GM19438 (cell line): Measurements from ENCODE around the gene KRT8.
"Not testable (repeated sequence)": the region's sequence is repeated elsewhere in the genome, so short reads cannot be mapped to it uniquely, and the experiment has no call there.

Experiments
- ATAC-seq: cut with Tn5 transposase; IDR thresholded peaks from one replicate; pipeline ENCODE4 v1.9.1; 2021; ENCODE audit warnings: low read depth; ENCODE audit not compliant: unreplicated experiment

Gene KRT8

GRCh38 chr12:52876372-52876771 lies 28.5 kb downstream of the KRT8 start:
- no peak for ATAC-seq

DNA sequence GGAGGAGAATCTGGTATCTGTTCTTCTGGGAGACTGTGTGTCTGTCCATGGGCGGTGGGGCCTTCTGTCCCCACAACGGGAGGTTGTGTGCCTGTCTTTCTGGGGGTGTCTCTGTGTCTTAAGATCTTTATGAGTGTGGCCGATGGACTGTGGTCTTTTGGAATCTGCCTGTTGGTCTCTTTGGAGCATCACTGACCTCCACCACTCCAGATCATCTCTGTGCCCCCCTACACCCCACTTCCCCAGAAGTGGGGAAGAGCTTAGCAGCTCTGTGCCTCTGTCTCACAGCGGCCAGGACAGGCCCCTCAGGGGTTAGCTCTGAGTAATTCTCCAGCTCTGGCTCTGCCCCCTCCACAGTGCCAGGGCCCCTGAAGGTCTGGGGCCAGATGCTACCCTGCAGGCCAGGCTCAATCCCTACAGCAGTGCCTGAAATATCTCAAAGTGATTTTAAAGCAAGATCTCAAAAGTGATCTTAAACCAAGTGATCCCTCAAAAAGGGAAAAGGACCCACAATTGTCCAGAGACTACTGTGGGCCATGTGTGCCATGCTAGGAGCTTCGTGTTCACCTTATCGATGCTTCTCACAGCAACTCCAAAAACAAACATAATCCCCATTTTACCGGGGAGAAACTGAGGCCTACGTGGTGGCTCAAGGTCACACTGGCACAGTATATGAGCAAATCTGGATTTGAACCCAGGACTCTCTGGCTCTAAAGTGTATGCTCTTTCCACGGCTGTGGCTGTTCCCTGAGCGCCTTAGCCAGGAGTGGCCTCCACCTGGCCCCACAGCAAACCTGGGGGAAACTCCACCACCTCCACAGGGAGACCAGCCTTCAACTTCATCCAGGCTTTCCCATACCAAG lies 30.1 kb downstream of the KRT8 start:
- ATAC-seq: no peak

DNA sequence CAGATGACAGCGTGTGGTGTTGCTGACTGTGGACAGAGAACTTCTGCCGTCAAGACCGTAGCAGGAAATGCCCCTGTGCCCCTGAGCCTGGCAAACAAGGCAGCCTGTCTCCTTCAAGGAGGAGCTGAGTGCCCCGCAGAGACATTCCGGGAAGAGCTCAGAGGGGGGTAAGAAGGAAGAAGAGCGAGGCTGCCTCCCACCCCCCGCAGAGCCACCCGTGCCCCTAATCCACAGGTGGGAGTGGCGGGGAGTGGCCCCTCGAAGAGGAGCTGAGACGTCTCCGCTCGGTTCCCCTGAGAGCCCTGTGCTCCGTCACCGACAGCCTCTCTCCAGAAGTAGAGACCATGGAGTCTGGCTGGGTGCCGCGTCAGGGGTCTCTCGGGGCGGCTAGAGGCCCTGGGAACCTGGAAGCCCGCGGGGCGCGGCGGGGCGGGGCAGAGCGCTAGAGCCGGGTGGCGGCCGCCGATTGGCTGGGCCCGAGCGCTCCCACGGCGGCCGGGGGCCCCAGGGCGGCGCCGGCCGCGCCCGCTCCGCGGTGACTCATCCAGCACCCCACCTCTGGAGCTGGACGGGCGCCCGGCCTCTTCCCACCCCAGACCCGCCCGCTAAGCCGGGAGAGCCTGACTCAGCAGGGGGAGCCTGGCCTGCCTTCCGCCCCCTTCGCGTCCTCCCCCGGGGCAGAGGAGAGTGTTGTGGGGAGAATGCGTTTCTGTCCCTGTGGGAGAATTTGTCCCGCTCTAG lies 30.9 kb downstream of the KRT8 start:
- peak; percentile 77 for ATAC-seq

DNA sequence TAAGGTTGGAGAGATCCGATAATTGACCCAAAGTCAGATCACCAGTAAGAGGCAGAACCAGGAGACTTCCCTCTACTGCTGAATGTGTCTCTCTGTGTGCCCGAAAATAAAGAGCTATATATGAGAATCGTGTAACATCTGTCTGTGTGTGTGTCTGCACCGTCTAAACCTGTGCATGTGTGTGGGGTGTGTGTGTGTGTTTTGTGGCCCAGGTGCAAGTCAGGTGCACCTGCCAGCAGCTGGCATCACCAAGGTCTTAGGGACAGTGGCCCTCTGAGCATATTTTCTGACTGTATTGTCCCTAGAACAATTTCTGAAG lies 31.4 kb downstream of the KRT8 start:
- ATAC-seq: no peak

- no peak for ATAC-seq
These were observed 32.1 kb downstream of the KRT8 start for GRCh38 chr12:52872644-52873389.

- ATAC-seq: no peak
These were observed 33.4 kb downstream of the KRT8 start for GRCh38 chr12:52871291-52872039.

DNA sequence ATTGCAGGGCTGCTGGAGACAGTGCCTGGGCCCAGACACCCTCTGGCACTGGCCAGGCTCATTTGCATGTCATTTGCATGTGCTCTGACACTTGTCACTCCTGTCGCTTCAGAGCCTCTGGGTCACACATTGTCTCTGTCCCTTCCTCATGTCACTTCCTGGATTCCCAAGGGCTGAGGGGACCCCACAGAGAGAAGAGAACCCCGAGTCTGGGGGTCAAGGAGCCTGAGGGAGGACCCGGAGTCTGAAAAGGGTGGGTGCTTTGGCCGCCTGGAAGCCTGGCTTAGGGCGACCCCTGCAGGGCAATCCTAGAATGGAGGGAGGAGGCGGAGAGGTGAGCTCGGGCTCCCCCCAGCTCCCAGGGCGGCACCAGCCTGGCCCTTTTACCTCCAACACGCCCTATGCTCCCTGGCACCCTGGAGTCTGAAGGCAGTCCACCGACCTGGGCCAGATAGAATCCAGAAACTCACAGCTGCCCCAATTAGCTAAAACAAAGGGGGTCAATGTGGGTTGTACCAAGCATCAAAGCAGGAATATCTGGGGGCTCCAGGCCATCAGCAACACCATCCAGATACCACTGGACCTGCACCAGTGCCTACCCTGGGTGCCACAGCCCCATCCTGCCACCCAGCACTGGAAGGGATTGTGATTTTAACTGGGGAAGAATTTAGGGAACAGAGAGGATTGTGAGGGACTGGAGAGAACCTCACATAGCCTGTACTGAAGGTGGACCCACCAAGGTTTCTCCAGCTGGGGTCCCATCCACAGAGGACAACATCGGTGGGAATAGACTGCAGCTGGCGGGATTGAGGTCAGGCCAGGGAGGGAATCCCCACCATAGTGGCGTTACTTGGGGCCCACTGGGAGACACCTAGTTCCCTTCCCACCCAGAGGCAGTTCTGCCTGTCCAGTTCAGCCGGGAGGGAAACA lies 34.2 kb downstream of the KRT8 start:
- ATAC-seq: peak; percentile 49

DNA sequence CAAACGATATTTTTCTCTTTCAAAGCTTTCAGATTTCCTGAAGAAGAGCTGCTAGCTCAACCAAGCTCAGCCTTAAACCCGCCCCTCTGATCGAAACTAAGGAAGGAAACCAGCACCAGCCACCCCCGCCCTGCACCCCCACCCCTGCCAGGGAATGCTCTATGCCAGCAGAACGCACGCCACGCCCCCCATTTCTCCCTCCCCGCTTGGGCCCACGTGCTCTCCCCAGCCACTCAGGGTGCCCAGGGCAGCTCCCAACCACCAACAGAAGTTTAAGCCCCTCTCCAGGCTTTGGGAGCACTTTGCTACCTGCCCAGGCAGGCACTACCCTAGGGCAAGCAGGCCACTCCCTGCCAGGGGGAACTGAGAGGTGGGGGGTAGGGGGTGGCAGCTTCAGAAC lies 37.2 kb downstream of the KRT8 start:
- no peak for ATAC-seq

DNA sequence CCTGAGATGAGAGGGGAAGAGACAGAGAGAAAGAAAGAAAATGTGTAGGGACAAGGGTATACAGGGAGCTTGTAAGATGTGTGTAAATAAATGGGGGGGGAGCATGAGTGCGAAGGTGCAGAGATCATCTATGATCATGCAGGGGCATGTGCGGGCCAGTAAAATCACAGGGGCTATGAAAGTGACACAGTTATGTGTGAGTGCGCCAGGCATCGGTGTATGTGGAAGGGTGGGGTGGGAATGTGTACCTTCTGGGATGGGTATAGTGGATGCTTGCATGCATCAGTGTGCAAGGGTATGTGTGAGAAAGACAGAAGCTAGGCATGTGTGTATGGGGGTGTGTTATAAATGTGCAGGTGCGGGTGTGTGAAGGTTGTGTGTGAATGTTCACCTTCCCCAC lies 37.7 kb downstream of the KRT8 start:
- no peak for ATAC-seq

DNA sequence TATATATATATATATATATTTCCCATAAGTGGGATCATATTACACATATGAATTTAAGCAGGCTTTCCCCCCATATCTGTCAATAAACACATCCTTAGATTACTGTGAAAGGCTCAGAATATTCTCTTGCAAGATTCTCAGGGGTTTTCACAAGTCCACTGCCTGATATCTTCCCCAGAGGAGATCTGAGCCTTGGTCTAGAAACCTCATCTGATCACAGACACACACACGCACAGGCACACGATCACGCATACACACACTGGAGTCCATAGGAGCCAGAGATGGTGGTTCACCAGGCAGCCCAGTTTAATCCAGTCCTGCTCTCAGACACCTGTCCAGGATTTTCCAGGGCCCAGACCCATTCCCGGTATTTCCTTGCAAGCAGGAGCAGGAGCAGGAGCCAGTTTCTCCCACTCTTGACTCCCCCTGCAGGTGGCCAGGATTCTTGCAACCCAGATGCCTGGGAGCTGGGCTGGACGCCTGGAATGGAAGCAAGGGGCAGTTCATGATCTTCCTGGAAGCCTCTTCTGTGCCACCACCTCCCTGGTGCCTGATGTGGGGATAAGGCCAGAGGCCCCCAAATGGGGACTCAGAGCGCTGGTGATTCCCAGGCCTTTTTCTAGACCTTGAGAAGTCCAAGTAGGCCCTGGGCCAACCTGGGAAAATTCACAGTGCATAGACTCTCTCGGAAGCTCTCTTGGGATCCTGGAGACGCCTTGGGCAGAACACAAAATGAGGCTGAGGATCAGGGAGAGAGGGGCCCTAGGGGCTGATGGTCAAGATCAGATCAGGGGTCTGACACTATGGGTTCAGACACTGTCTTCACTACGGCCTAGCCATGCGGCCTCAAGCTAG lies 39.6 kb downstream of the KRT8 start:
- ATAC-seq: no peak

- ATAC-seq: no peak
These were observed 42.9 kb downstream of the KRT8 start for GRCh38 chr12:52862023-52862422.

- no peak for ATAC-seq
These were observed 43.4 kb downstream of the KRT8 start for GRCh38 chr12:52861511-52861910.

DNA sequence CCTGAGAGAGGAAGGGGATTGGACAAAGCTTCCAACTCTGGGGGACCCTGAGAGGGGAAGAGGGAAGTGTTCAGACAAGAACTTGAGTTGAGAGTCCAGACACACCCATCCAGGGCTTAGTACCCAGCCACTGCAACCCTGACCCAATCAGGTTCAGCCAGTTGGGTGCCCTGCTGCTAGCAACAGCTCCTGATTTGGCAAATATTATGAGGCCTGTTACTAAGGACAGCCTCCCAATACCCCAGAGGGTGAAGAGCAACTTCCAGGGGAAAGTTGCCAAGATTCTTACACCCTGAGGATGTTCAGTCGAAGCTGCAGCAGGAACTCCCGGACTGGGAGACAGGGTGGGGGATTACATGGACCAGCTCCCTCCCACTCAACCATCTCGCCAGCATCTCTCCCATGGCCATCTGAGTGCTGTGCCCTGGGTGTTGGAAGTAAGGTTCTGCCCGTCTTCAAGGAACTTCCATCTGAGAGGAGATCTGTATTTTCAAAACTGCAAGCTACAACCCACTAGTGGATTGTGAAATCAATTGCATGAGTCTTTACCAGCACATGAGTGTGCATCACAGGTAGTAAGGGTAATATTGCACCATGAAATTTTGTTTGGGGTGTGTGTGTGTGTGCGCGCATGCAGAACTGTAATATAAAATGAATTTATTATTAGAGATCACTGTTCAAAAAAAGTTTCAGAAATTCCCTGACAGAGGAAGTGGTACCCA lies 44.6 kb downstream of the KRT8 start:
- no peak for ATAC-seq

GRCh38 chr12:52857500-52857899 lies 47.4 kb downstream of the KRT8 start:
- ATAC-seq: no peak

DNA sequence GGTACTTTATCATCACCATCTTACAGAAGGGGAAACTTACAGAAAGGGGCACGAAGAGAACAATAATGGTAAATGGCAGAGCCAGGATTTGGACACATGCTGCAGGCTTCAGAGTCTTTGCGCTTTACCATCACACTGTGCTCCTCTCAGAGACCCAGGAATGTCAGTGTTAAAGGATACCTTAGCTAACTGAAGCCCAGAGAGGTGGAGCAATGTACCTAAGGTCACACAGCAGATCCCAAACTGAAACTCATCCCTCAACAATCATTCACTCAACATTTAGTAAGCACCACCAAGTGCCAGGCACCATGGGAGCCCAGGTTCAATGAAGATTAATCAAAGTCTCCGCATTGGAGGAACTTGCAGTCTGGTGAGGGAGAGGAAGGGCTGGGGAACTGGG lies 48.1 kb downstream of the KRT8 start:
- no peak for ATAC-seq

- ATAC-seq: not testable (repeated sequence)
These were observed 48.8 kb downstream of the KRT8 start for GRCh38 chr12:52856077-52856476.

DNA sequence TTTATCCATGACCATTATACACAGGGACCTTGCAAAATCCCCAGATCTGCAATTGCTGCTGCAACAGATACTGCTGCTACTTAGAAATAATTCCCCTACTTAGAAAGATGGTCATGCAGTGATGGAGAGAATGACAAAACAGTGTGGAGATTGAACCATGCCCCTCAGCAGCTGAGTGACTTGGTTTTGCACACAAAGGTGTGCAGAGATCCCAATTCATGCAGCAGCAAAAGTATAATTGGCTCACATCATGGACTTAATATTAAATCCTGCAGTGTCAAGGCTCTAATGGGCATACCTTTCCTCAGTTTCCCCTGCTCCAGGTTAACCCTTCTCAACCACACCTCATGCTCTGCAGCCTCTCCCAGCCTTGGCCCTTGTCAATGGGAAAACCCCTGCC lies 53.1 kb downstream of the KRT8 start:
- no peak for ATAC-seq

DNA sequence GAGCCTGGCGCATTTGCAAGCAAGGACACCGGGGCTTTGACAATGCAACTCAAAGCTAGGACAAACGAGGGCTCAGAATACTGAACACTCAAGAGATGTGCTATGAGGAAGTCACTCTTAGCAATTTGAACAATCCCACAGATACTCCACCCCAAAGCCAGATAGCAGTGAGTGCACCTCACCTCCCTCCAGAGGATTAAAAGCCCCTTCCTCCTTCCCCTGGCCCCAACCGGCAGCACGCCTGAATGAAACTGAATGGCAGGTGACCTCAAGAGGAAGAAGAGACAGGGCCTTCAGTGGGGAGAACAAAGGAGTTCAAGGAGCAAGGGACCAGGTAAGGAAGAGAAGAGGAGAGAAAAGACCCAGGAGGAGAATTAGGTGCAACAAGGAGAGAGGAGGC lies 54.2 kb downstream of the KRT8 start:
- ATAC-seq: no peak
